ENCODE results near the gene GRP. TPM values are rescaled to one million over a fixed set of nuclear protein-coding genes. Genes with fewer than 3 reads are reported as not detected.

GRP gene
- total RNA-seq, 1 experiment from 2014 or later: not detected

Other genes with a start within 250 kb of the GRP start
- gene SEC11C, start 80.3 kb upstream of the GRP start, total RNA-seq (2014; rRNA removed; shearing (Covaris generic)): 30.0 and 35.4 TPM in 2 replicates
- gene RAX, start 53.3 kb downstream of the GRP start, total RNA-seq (2014; rRNA removed; shearing (Covaris generic)): not detected in 2 replicates
- not detected in 2 replicates for gene CPLX4, start 98.5 kb downstream of the GRP start, total RNA-seq (2014; rRNA removed; shearing (Covaris generic))
- 70.6 and 85.8 TPM in 2 replicates for gene LMAN1, start 139.1 kb downstream of the GRP start, total RNA-seq (2014; rRNA removed; shearing (Covaris generic))